Mucosa of rectum (tissue), 2 donors: ENCODE measurements around the gene GSS.
A peak's percentile ranks its signal among the peaks of the same experiment; 100 is the strongest.

Experiments
- H3K27ac ChIP-seq, 2 donors: one replicate each; pipeline ENCODE4 v1.7.0; 2013; ENCODE audit warnings: inconsistent platforms in 2 of 2, low read depth in 2 of 2, low read length in 2 of 2
- H3K27me3 ChIP-seq, 2 donors: one replicate each; pipeline ENCODE4 v1.7.0; 2013; ENCODE audit warnings: low read length in 2 of 2; ENCODE audit not compliant: control insufficient read depth in 2 of 2, insufficient read depth in 2 of 2
- H3K36me3 ChIP-seq, 2 donors: one replicate each; pipeline ENCODE4 v1.7.0; 2013; ENCODE audit warnings: low read length in 2 of 2; ENCODE audit not compliant: control insufficient read depth in 2 of 2, insufficient read depth in 2 of 2
- H3K4me1 ChIP-seq, 2 donors: one replicate each; pipeline ENCODE4 v1.7.0; 2013; ENCODE audit warnings: low read length in 2 of 2, mild to moderate bottlenecking in 1 of 2; ENCODE audit not compliant: control insufficient read depth in 2 of 2, insufficient read depth in 2 of 2
- H3K4me3 ChIP-seq, 2 donors: one replicate each; pipeline ENCODE4 v1.7.0; 2013; ENCODE audit warnings: low read length in 2 of 2
- H3K9ac ChIP-seq, 2 donors: one replicate each; pipeline ENCODE4 v1.7.0; 2013; ENCODE audit warnings: low read length in 2 of 2, low read depth in 1 of 2, mild to moderate bottlenecking in 1 of 2
- H3K9me3 ChIP-seq, 2 donors: one replicate each; pipeline ENCODE4 v1.7.0; 2013; ENCODE audit warnings: low read length in 2 of 2; ENCODE audit not compliant: control insufficient read depth in 2 of 2
- donor health status: healthy.
- donor health status: Normal muscosa, but diverticular disease.

The GSS gene

GRCh38 chr20:34947336-34947735 is 8.3 kb downstream of the GSS start:
- Histone ChIP-seq H3K9me3 (no peaks in the 10 kb centered on the region), H3K27me3 (no peaks in the 10 kb centered on the region), H3K27ac (no peak overlapping the region), H3K36me3 (peaks cover 17 to 19% of the 10 kb centered on the region in 2 donors), H3K9ac (no peak overlapping the region), H3K4me1 (peaks cover 5 to 25% of the 10 kb centered on the region in 2 donors), H3K4me3 (no peak overlapping the region)

GRCh38 chr20:34946661-34947060 is 8.9 kb downstream of the GSS start:
- Histone ChIP-seq H3K4me3 (no peak overlapping the region), H3K27ac (peak overlapping the region; percentile 93), H3K9me3 (no peaks in the 10 kb centered on the region), H3K4me1 (peaks cover 5 to 23% of the 10 kb centered on the region in 2 donors), H3K27me3 (no peaks in the 10 kb centered on the region), H3K9ac (peak overlapping the region in 1 of 2 donors; percentile 24), H3K36me3 (peaks cover 23 to 24% of the 10 kb centered on the region in 2 donors)

- peak overlapping the region; percentile 31 to 46 for H3K4me3 ChIP-seq
- peak overlapping the region; percentile 36 to 48 for H3K9ac ChIP-seq
- peak overlapping the region; percentile 93 for H3K27ac ChIP-seq
- peaks cover 29 to 31% of the 10 kb centered on the region in 2 donors for H3K36me3 ChIP-seq
- H3K27me3 ChIP-seq: no peaks in the 10 kb centered on the region
- peaks cover 5 to 21% of the 10 kb centered on the region in 2 donors for H3K4me1 ChIP-seq
- H3K9me3 ChIP-seq: no peaks in the 10 kb centered on the region
Observed at GRCh38 chr20:34945315-34946077, 10.1 kb downstream of the GSS start.

GRCh38 chr20:34943808-34944567 is 11.6 kb downstream of the GSS start:
- H3K27me3 ChIP-seq: no peaks in the 10 kb centered on the region
- peaks cover 5 to 27% of the 10 kb centered on the region in 2 donors for H3K4me1 ChIP-seq
- no peak overlapping the region for H3K4me3 ChIP-seq
- H3K9me3 ChIP-seq: no peaks in the 10 kb centered on the region
- H3K36me3 ChIP-seq: peaks cover 31 to 34% of the 10 kb centered on the region in 2 donors
- H3K27ac ChIP-seq: no peak overlapping the region
- H3K9ac ChIP-seq: no peak overlapping the region

- H3K36me3 ChIP-seq: peaks cover 34 to 38% of the 10 kb centered on the region in 2 donors
- H3K27me3 ChIP-seq: no peaks in the 10 kb centered on the region
- H3K4me3 ChIP-seq: no peak overlapping the region
- H3K9me3 ChIP-seq: no peaks in the 10 kb centered on the region
- no peak overlapping the region for H3K27ac ChIP-seq
- peaks cover 14 to 36% of the 10 kb centered on the region in 2 donors for H3K4me1 ChIP-seq
- H3K9ac ChIP-seq: no peak overlapping the region
Observed at GRCh38 chr20:34942301-34942700, 13.3 kb downstream of the GSS start.

- no peak overlapping the region for H3K27ac ChIP-seq
- H3K9ac ChIP-seq: no peak overlapping the region
- no peak overlapping the region for H3K4me3 ChIP-seq
- peaks cover 14 to 30% of the 10 kb centered on the region in 2 donors for H3K4me1 ChIP-seq
- H3K27me3 ChIP-seq: no peaks in the 10 kb centered on the region
- no peaks in the 10 kb centered on the region for H3K9me3 ChIP-seq
- H3K36me3 ChIP-seq: peaks cover 39 to 44% of the 10 kb centered on the region in 2 donors
Observed at GRCh38 chr20:34941226-34941625, 14.4 kb downstream of the GSS start.

- no peaks in the 10 kb centered on the region for H3K9me3 ChIP-seq
- H3K9ac ChIP-seq: no peak overlapping the region
- H3K4me3 ChIP-seq: no peak overlapping the region
- H3K27me3 ChIP-seq: no peaks in the 10 kb centered on the region
- peak overlapping the region in 1 of 2 donors; percentile 24 for H3K27ac ChIP-seq
- peaks cover 41 to 54% of the 10 kb centered on the region in 2 donors for H3K36me3 ChIP-seq
- peaks cover 9 to 20% of the 10 kb centered on the region in 2 donors for H3K4me1 ChIP-seq
Observed at GRCh38 chr20:34940081-34940481, 15.5 kb downstream of the GSS start.

GRCh38 chr20:34938466-34939163 is 17.0 kb downstream of the GSS start:
- H3K4me3 ChIP-seq: no peak overlapping the region
- no peaks in the 10 kb centered on the region for H3K27me3 ChIP-seq
- H3K27ac ChIP-seq: peak overlapping the region; percentile 83 to 96
- H3K4me1 ChIP-seq: peaks cover 9 to 15% of the 10 kb centered on the region in 2 donors
- H3K36me3 ChIP-seq: peaks cover 35 to 55% of the 10 kb centered on the region in 2 donors
- peak overlapping the region in 1 of 2 donors; percentile 60 for H3K9ac ChIP-seq
- H3K9me3 ChIP-seq: no peaks in the 10 kb centered on the region

GRCh38 chr20:34931771-34932170 is 23.8 kb downstream of the GSS start:
- H3K27me3 ChIP-seq: no peaks in the 10 kb centered on the region
- no peak overlapping the region for H3K27ac ChIP-seq
- no peaks in the 10 kb centered on the region for H3K9me3 ChIP-seq
- H3K4me3 ChIP-seq: no peak overlapping the region
- peaks cover 54 to 80% of the 10 kb centered on the region in 2 donors for H3K36me3 ChIP-seq
- H3K4me1 ChIP-seq: no peaks in the 10 kb centered on the region
- H3K9ac ChIP-seq: no peak overlapping the region
